HTERT RPE-1 (cell line): ENCODE data around the gene LRTM2.

Experiments
- in situ Hi-C: fragments of 300-500 bp; cut with MboI; formaldehyde crosslinking; loops from 4 replicates; pipeline ENCODE4 v1.14.3; 2020; ENCODE audit warnings: low sequenced_read_pairs

Gene LRTM2

DNA sequence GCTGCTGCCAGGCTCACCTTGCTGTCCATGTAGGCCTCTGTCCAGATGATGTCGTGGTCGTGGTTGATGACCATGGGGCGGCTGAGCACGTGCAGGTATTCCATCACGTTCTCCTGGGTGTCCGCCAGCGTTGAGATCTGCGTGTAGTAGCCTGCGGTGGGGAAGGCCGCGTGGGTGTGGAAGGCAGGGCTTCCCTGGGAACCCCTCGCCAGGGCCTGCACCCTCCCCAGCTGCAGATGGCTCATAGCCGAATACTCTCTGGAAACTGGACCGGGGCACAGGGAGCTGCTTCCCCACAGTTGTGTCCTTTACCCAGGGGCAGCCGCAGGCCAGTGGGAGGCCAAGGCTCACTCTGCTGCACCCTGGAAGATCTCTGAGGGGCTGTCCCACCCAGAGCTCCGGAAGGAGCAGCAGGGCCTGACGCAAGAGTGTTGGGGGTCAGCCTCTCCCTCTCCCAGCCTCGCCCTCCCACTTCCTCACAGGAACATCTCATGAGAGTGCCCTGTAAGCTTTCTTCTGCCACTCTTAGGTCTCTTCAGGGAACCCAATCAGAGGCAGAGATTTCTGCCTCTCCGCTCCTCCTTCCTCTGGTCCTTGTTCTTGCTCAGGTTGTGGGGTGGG is 62.6 kb downstream of the LRTM2 start:
- in situ Hi-C loops: no loop called here

DNA sequence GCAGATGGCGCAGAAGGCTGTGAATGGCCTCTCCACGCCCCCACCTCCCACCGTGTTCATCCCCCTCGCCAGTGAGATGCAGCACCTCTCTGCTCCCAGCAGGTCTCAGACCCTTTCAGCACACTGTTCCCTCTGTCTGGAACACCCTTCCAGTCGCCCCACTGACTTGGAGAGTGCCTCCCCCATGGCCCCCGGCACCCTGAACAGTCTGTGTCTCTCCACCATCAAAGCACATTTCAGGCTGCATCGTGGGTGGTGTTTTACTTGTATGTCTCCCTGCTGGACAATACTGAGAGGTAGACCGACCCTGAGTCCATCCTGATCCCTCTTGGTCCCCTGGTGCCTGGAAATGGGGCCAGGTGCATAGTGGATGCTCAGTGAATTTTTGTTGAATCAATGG is 63.1 kb downstream of the LRTM2 start:
- in situ Hi-C loops: no loop called here

DNA sequence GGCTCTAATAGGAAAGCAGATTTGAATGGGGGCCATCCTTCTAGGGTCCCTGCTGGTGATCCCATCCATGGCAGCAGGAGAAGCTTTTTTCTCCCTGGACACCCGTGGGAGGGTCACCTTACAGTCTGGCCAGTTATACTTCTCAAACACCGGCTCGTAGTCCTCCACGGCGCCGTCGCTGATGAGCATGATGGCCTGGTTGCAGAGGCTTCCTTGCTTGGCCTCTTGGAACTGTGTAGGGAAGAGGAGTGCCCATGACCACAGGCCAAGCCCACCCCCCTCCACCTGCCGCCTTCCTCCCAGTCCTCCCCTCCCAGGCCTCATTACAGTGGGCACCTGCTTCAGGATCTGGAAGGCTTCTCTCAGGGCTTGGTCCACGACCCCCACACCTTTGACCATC is 64.3 kb downstream of the LRTM2 start:
- in situ Hi-C loops: no loop called here

DNA sequence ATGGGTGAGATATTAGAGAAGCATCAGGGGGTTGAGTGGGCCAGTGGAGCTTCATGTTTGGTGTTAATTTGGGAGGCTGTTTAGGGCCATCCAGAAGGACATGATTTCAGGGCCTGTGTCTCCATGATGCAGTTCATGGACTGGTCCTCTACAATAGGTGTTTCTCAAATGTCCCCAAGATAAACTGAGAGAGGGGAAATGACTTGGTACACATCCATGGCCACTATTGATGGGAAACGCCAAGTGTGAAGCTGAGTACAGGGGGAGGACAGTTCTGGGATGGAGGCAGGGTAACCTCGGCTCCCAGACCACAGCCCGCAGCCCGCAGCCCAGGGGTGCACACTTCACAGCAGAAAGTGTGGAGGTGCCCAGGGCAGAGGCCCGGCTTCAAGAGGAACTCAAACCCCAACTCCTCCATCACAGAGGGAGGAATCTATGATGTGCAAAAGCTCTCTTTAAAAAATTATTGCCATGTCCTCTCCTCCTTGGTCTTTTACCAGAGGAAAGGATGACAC is 64.8 kb downstream of the LRTM2 start:
- in situ Hi-C loops: no loop called here

DNA sequence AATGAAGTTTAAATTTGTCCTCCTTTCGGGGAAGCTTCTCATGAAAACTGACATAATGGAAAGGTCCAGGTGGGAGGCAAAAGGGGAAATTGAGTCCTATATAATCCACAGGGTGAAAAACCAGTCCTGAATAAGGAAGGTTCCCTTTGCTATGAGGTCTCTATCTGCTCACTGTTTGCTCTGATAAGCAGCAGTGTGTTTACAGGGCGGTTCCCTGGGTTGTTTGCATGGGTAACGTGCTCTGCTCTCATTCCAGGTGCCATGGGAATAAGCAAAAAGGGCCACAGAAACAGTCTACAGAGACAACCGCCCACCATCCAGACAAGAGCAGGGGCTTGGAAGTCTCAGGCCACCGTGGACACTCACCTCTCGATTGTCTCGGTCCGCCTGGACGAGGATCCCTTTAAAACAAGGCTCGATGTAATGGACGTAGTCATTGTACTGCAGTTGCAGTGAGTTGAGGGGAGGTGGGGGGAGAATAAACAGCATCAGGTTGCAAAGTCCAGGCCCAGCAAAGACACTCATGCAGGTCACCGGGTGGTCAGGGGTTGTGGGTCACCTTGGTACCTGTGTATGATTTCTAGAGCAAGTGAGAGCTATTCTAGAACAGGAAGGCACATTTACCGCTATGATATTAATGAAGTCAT is 65.4 kb downstream of the LRTM2 start:
- in situ Hi-C loops: no loop called here
